ENCODE results near the gene TAS2R42. TPM values are rescaled to one million over a fixed set of nuclear protein-coding genes. Genes with fewer than 3 reads are reported as not detected.

TAS2R42 gene
- not detected for total RNA-seq
- not detected for polyA plus RNA-seq
- long read RNA-seq, donor 1: 0 reads
- long read RNA-seq, donor 2: 0 reads
- long read RNA-seq, donor 3: 0 reads
- long read RNA-seq, donor 4: 0 reads
- long read RNA-seq, donor 5: 0 reads

- DNase-seq (no peak), ATAC-seq (ENCODE audit: insufficient read depth, low FRiP score) (no peak)
- peaks cover 0 to 2% (median 0%) of the 10 kb centered on the region in 3 donors for H3K27me3 ChIP-seq (ENCODE audit: control insufficient read depth in 3 of 3, insufficient read depth in 3 of 3, low read length in 2 of 3)
- peaks cover 0 to 2% (median 0%) of the 10 kb centered on the region in 4 donors for H3K9me3 ChIP-seq (ENCODE audit: control insufficient read depth in 4 of 4, insufficient read depth in 3 of 4, low read length in 3 of 4)
- no peak within 1 kb of the TSS for H3K9ac ChIP-seq (ENCODE audit: insufficient read depth in 1 of 2, low read length in 2 of 2)
- no peak within 1 kb of the TSS for H3K4me3 ChIP-seq
- 50 to 71% methylated on average over 2 of the region's 2 CpGs for WGBS, 2 donors
- H3K27ac ChIP-seq (ENCODE audit: low read depth in 1 of 2, low read length in 1 of 2): no peak within 1 kb of the TSS
- no peaks in the 10 kb centered on the region for H3K36me3 ChIP-seq (ENCODE audit: control insufficient read depth in 4 of 4, insufficient read depth in 4 of 4, low read length in 4 of 4)
- no peaks in the 10 kb centered on the region for H3K4me1 ChIP-seq (ENCODE audit: control insufficient read depth in 5 of 5, insufficient read depth in 5 of 5, low read length in 5 of 5)
- no peak for TF ChIP-seq CTCF (IDR thresholded peaks at IDR 0.05; ENCODE audit: control extremely low read depth, extremely low read depth)
These were observed at the start of gene TAS2R42 for GRCh38 chr12:11186837-11187236. TSS of gene TAS2R42 (minus strand) at chr12:11186937. CDS start at chr12:11186937, 0 bp downstream.

GRCh38 chr12:11233532-11233931 is 46.8 kb upstream of the TAS2R42 start:
- Histone ChIP-seq H3K9ac (ENCODE audit: insufficient read depth in 1 of 2, low read length in 2 of 2) (no peak overlapping the region), H3K27ac (ENCODE audit: low read depth in 1 of 2, low read length in 1 of 2) (no peak overlapping the region), H3K4me3 (no peak overlapping the region), H3K9me3 (ENCODE audit: control insufficient read depth in 4 of 4, insufficient read depth in 3 of 4, low read length in 3 of 4) (peaks cover 0 to 2% (median under 1%) of the 10 kb centered on the region in 4 donors), H3K4me1 (ENCODE audit: control insufficient read depth in 5 of 5, insufficient read depth in 5 of 5, low read length in 5 of 5) (no peaks in the 10 kb centered on the region), H3K27me3 (ENCODE audit: control insufficient read depth in 3 of 3, insufficient read depth in 3 of 3, low read length in 2 of 3) (no peaks in the 10 kb centered on the region), H3K36me3 (ENCODE audit: control insufficient read depth in 4 of 4, insufficient read depth in 4 of 4, low read length in 4 of 4) (no peaks in the 10 kb centered on the region)
- DNase-seq (no peak), ATAC-seq (ENCODE audit: insufficient read depth, low FRiP score) (no peak)
- no peak for TF ChIP-seq CTCF (IDR thresholded peaks at IDR 0.05; ENCODE audit: control extremely low read depth, extremely low read depth)
- 71 to 83% methylated on average over 5 of the region's 5 CpGs for WGBS, 2 donors

GRCh38 chr12:11228296-11228879 is 41.7 kb upstream of the TAS2R42 start:
- Histone ChIP-seq H3K9ac (ENCODE audit: insufficient read depth in 1 of 2, low read length in 2 of 2) (no peak overlapping the region), H3K27me3 (ENCODE audit: control insufficient read depth in 3 of 3, insufficient read depth in 3 of 3, low read length in 2 of 3) (no peaks in the 10 kb centered on the region), H3K9me3 (ENCODE audit: control insufficient read depth in 4 of 4, insufficient read depth in 3 of 4, low read length in 3 of 4) (no peaks in the 10 kb centered on the region), H3K27ac (ENCODE audit: low read depth in 1 of 2, low read length in 1 of 2) (no peak overlapping the region), H3K4me1 (ENCODE audit: control insufficient read depth in 5 of 5, insufficient read depth in 5 of 5, low read length in 5 of 5) (no peaks in the 10 kb centered on the region), H3K36me3 (ENCODE audit: control insufficient read depth in 4 of 4, insufficient read depth in 4 of 4, low read length in 4 of 4) (no peaks in the 10 kb centered on the region), H3K4me3 (no peak overlapping the region)
- peak; percentile 9 for TF ChIP-seq CTCF (IDR thresholded peaks at IDR 0.05; ENCODE audit: control extremely low read depth, extremely low read depth)
- 47 to 58% methylated on average over 5 of the region's 5 CpGs for WGBS, 2 donors
- DNase-seq (peak; percentile 22 to 48 (median 35)), ATAC-seq (ENCODE audit: insufficient read depth, low FRiP score) (no peak)

Measured in lung (tissue), 16 donors.